Ishikawa (cell line): Measurements from ENCODE around the gene GLMN.

Experiments
- CEBPB ChIP-seq: IDR thresholded peaks from 2 replicates; pipeline ENCODE4 v1.6.1; 2012
- CREB1 ChIP-seq: IDR thresholded peaks from 2 replicates; pipeline ENCODE4 v1.6.1; 2012; ENCODE audit warnings: low read depth
- EGR1 ChIP-seq: IDR thresholded peaks from 2 replicates; pipeline ENCODE4 v1.6.1; 2012
- EP300 ChIP-seq: IDR thresholded peaks from 2 replicates; pipeline ENCODE4 v1.6.1; 2012; ENCODE audit warnings: borderline replicate concordance
- FOXM1 ChIP-seq: IDR thresholded peaks from 2 replicates; pipeline ENCODE4 v1.6.1; 2012; ENCODE audit warnings: low read depth, borderline replicate concordance
- NFIC ChIP-seq: IDR thresholded peaks from 2 replicates; pipeline ENCODE4 v1.6.1; 2012
- RAD21 ChIP-seq: IDR thresholded peaks from 2 replicates; pipeline ENCODE4 v1.6.1; 2012; ENCODE audit warnings: low read depth
- TAF1 ChIP-seq: IDR thresholded peaks from 2 replicates; pipeline ENCODE4 v1.6.1; 2012; ENCODE audit warnings: low read depth, mild to moderate bottlenecking
- TCF12 ChIP-seq: IDR thresholded peaks from 2 replicates; pipeline ENCODE4 v1.6.1; 2012; ENCODE audit warnings: low read depth
- TEAD4 ChIP-seq: IDR thresholded peaks from 2 replicates; pipeline ENCODE4 v1.6.1; 2012
- YY1 ChIP-seq: IDR thresholded peaks from 2 replicates; pipeline ENCODE4 v1.6.1; 2012; ENCODE audit warnings: low read depth
- TF ChIP-seq, protein P1 (sequence below): IDR thresholded peaks from 2 replicates; pipeline ENCODE4 v1.6.1; 2012; ENCODE audit warnings: low read depth, mild to moderate bottlenecking
- TF ChIP-seq, protein P2 (sequence below): IDR thresholded peaks from 2 replicates; pipeline ENCODE4 v1.6.1; 2012

DNA sequence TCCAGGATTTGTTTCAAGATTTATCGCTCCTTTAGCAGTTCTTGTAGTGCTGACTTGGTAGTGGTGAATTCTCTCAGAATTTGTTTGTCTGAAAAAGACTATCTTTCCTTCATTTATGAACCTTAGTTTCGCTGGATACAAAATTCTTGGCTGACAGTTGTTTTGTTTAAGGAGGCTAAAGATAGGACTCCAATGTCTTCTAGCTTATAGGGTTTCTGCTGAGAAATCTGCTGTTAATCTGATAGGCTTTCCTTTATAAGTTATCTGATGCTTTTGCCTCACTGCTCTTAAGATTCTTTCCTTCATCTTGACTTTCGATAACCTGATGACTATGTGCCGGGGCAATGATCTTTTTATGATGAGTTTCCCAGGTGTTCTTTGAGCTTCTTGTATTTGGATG, 29.0 kb upstream of the GLMN start:
- TF ChIP-seq EGR1 (no peak), EP300 (no peak), RAD21 (no peak), YY1 (no peak), CEBPB (no peak), FOXM1 (no peak), CREB1 (no peak), TAF1 (no peak), TCF12 (no peak), TEAD4 (no peak), NFIC (no peak)
- TF ChIP-seq, protein P1, sequence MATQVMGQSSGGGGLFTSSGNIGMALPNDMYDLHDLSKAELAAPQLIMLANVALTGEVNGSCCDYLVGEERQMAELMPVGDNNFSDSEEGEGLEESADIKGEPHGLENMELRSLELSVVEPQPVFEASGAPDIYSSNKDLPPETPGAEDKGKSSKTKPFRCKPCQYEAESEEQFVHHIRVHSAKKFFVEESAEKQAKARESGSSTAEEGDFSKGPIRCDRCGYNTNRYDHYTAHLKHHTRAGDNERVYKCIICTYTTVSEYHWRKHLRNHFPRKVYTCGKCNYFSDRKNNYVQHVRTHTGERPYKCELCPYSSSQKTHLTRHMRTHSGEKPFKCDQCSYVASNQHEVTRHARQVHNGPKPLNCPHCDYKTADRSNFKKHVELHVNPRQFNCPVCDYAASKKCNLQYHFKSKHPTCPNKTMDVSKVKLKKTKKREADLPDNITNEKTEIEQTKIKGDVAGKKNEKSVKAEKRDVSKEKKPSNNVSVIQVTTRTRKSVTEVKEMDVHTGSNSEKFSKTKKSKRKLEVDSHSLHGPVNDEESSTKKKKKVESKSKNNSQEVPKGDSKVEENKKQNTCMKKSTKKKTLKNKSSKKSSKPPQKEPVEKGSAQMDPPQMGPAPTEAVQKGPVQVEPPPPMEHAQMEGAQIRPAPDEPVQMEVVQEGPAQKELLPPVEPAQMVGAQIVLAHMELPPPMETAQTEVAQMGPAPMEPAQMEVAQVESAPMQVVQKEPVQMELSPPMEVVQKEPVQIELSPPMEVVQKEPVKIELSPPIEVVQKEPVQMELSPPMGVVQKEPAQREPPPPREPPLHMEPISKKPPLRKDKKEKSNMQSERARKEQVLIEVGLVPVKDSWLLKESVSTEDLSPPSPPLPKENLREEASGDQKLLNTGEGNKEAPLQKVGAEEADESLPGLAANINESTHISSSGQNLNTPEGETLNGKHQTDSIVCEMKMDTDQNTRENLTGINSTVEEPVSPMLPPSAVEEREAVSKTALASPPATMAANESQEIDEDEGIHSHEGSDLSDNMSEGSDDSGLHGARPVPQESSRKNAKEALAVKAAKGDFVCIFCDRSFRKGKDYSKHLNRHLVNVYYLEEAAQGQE, result no peak
- TF ChIP-seq, protein P2, sequence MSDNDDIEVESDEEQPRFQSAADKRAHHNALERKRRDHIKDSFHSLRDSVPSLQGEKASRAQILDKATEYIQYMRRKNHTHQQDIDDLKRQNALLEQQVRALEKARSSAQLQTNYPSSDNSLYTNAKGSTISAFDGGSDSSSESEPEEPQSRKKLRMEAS, result no peak
